GM18502 (cell line): ENCODE results near the gene LEKR1.

Experiments
- ATAC-seq: cut with Tn5 transposase; IDR thresholded peaks from one replicate; pipeline ENCODE4 v1.9.1; 2021; ENCODE audit warnings: mild to moderate bottlenecking; ENCODE audit not compliant: unreplicated experiment, poor library complexity

LEKR1 gene

DNA sequence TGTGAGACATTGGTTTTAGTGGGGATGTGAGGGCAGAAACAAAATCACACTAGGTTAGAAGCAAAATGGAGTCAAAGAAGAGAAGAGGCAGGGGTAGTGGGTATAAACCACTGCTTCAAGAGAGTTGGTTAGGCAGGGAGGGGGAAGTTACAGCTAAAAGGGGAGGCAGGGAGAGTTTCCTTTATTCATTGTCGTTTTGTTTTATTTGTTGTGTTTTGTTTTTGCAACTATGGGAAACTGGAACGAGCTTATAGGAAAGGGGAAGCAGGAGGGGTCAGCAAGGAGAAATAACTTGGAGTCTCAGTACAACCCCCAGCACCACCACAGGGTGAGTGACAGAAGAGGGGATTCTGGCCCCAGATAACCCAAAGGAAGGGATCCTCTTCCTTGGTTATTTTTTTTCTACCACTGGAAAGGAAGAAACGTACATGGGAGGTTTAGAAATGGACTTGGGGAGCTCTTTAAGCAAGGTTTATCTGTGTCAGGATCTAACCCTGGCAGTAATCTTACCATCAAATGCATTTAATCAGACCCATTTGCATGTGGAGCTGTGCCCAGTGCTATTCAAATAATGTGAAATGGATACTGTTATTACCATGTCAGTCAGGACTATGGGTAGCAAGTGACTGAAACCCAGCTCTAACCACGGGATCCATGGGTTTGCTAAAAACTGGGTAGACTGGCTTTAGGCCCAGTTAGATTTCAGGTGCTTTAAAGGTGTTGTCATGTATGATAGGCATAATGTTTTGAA lies 265.1 kb downstream of the LEKR1 start:
- ATAC-seq, result no peak

DNA sequence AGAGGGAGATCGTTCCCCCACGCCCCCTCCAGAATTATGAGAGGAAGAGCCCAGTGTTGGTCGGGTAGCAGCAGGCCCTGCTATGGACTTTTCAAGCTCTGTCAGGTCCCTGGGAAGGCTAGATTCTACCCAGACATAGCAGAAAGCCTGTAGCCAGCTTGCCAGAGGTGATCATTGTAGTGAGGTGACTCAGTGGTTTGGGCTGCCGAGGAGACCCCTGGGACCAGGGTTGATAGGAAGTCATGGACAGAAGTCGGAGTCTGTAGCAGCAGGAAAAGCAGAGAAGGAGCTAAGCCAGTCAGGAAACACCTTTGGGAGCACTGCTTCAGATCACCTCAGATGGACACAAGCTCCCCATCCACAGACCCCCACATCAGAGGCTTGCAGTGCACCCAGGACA lies 266.1 kb downstream of the LEKR1 start:
- ATAC-seq, result no peak

- no peak for ATAC-seq
Observed at GRCh38 chr3:157093096-157093495, 266.9 kb downstream of the LEKR1 start.

DNA sequence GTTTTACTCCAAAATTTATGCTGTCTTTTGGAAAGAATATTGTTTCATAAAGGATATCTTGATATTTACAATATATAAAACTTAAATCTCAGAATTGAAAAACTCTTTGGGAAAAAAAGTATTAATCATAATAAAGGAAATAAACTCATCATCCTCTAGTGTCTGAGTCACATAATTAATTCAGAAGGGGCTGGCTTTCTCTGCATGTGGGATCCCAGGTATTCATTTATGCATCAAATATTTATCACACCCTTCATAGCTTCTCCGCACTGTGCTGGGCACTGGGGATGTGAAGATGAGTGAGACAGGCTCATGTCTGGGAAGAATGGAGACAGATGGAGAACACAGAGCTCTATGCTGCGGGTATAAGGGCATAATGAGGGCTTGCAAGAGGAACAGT lies 268.1 kb downstream of the LEKR1 start:
- no peak for ATAC-seq

DNA sequence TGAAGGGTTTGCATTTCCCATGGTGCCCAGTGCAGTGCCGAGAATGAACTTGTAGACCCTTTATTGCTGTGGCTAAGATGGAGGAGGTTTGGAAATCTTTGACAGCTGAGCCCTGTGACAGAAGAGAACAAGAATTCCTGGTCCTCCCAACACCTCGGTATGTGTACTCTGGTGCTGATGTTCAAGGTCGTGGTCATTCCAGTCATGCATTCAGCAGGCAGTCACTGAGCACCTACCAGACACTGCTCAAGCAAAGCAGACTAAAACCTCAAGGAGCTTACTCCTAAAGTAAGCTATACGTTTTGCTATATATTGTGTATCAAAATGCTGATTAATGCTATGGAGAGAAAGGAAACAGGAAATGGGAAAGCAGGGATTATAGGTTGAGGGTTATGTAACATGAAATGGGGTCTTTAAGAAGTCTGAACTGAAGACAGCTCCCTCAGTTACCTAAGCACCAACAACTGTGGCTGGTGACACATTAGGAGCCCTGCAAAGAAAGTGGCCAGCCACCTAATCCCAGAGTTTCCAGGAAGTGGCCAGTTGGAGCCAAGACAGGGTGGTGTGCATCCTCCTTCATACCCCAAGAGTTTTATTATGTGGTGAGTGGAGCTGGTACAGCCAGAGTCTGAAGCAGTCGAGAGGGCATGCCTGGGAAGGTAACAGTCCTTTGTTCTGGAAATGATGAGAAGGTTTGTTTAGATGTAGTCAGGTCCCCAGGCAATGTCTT lies 268.8 kb downstream of the LEKR1 start:
- ATAC-seq, result no peak
